ENCODE results near the gene NDUFS7.

NDUFS7 gene

GRCh38 chr19:1365319-1366269, 18.1 kb upstream of the NDUFS7 start:
- DNase-seq, result no peak

DNA sequence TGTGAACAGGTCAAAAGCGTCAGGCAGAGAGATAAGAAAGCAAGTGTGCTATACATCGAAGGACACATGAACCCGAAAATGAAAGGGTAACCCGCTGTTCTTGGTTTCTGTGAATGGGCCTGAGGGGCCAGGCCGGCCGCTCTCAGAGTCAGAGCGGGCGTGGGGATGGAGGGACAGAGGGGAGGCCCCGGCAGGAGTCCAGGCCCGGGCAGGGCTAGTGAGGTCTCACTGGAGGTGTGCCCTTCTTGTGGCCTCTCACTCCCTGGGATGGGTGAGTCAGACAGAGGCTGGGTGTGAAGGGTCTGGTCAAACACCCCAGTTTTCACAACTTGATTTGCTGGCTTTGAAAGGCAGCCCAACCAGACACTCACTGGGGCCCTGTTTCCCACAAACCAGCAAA, 17.4 kb upstream of the NDUFS7 start:
- no peak for DNase-seq

GRCh38 chr19:1366899-1367870, 16.5 kb upstream of the NDUFS7 start:
- no peak for DNase-seq

DNA sequence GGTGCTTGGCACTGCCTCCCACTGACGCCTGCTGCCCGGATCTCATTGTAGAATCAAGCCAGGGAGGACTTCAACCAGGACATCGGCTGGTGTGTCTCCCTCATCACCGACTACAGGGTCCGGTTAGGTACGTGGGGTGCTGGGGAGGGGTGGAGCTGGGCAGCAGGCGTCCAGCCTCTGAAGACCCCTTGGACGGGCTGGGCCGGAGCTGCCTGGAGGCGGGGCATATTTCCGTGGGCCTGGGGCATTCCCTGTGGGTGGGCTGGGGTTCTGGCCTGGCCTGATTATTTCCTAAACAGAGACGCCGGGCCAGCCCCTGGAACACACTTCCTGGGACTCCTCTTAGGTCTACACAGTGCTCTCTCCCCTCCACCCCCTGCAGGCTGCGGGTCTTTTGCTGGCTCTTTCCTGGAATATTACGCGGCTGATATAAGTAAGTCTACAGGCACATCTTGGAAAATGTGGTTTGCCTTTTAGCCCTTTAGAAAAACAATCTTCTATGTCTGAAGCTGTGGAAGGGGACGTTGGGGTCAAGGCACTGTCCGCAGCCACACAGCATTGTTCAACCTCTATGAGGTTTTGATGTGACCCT, 14.4 kb upstream of the NDUFS7 start:
- no peak for DNase-seq

GRCh38 chr19:1370579-1371361, 12.9 kb upstream of the NDUFS7 start:
- DNase-seq, result no peak

GRCh38 chr19:1373042-1373533, 10.6 kb upstream of the NDUFS7 start:
- no peak for DNase-seq

DNA sequence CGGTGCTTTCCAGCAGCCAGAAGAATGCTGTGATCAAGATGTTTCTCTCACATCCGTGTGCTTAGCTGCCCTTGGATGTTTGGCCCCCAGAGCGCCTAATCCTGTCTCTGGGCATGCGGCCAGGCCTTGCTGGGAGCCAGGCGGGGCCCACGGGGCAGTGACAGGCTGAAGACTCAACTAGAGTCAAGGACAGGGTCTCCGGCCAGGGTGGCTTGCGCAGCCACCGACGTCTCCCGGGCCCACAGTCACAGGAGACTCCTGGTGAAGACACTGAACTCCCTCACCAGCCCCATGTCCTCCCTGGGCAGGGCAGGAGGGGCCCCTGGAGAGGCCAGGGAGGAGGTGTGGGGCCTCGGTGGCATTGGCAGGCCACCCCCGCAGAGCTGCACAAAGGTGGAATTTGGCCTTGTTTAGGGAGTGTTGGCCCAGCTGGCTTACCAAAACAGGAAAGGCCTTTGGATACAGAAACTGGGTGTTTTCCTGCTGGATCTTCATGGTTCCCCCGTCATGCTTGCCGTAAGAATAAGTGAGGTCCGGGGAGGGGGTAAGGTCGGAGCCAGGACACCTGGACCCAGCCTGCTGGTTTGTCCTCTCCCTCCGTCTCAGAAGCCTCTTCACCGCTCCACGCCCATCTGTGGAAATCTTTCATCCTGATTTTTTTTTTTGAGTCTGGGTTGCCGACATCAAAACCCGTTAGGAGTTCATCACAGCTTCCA, 10.0 kb upstream of the NDUFS7 start:
- DNase-seq, result no peak

GRCh38 chr19:1374250-1374577, 9.5 kb upstream of the NDUFS7 start:
- DNase-seq, result no peak

- no peak for DNase-seq
Observed at GRCh38 chr19:1376415-1376805, 7.3 kb upstream of the NDUFS7 start.

- no peak for DNase-seq
Observed at GRCh38 chr19:1377176-1377964, 6.3 kb upstream of the NDUFS7 start.

GRCh38 chr19:1377965-1378785, 5.5 kb upstream of the NDUFS7 start:
- no peak for DNase-seq

- no peak for DNase-seq
Observed at GRCh38 chr19:1379126-1379905, 4.4 kb upstream of the NDUFS7 start.

GRCh38 chr19:1379961-1380489, 3.7 kb upstream of the NDUFS7 start:
- no peak for DNase-seq

- no peak for DNase-seq
Observed at GRCh38 chr19:1382250-1382649, 1.5 kb upstream of the NDUFS7 start.

- no peak for DNase-seq
Observed at GRCh38 chr19:1383017-1383311, 743 bp upstream of the NDUFS7 start.

DNA sequence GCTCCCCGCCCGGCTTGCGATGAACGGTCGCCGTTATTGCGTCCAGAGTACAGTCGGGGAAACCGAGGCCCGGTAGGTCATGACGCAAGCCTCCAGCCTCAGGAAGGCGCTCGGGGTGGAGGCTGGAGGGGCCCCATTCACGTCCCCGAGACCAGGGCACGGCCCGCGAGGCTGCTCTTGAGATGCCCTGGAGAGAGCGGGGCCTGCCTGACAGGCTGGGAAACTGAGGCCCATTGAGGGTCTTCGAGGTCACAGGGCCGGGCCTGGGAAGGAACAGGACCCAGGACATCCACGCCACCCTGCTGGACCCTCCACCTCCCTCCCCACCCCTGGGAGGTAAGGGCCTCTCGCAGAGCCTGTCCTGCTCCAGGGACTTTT, 367 bp downstream of the NDUFS7 start:
- no peak for DNase-seq

DNA sequence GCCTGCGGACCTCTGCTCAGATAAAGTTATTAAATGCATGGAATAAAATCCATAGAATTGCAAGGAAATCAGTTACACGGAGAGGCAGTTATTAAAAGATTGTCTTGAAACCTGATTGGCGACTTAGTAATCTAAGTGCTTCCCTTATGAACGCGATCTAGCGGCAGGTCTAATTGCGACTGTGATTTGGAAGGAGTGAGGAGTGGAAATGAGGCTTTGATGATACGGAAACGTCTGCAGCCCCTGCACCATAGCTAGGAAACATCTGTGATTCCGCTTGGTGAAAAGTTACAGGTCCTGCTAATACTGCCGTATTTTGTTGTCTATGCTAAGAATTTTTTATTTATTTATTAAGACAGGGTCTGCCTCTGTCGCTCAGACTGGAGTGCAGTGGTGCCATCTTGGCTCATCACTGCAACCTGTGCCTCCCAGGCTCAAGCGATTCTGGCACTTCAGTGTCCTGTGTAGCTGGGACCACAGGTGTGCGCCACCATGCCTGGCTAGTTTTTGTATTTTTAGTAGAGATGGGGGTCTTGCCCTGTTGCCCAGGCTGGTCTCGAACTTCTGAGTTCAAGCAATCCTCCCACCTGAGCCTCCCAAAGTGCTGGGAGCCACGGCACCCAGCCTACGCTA, 887 bp downstream of the NDUFS7 start:
- no peak for DNase-seq

GRCh38 chr19:1385816-1386215, 2.1 kb downstream of the NDUFS7 start:
- DNase-seq, result no peak

Measured in NCI-H2171 treated with DMSO at 0.1 percent for 48 hours (cell line).